Measurements from ENCODE around the gene MTMR11. TPM values are rescaled to one million over a fixed set of nuclear protein-coding genes. Genes with fewer than 3 reads are reported as not detected.

MTMR11 gene
- total and polyA plus RNA-seq, 2 of the 8 experiments (the other 6 are each of a cell fraction or from before 2014, with no cell fraction given), result 3.7 to 4.8 TPM

GRCh38 chr1:149914545-149914944 is 22.1 kb downstream of the MTMR11 start (continued):
- TF ChIP-seq, protein P1, sequence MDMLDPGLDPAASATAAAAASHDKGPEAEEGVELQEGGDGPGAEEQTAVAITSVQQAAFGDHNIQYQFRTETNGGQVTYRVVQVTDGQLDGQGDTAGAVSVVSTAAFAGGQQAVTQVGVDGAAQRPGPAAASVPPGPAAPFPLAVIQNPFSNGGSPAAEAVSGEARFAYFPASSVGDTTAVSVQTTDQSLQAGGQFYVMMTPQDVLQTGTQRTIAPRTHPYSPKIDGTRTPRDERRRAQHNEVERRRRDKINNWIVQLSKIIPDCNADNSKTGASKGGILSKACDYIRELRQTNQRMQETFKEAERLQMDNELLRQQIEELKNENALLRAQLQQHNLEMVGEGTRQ (IDR thresholded peaks at IDR 0.05; ENCODE audit: low read length), result no peak

All from H1 (cell line).